ENCODE data around the gene SERHL2. TPM values are rescaled to one million over a fixed set of nuclear protein-coding genes. Genes with fewer than 3 reads are reported as not detected.

The SERHL2 gene
- total RNA-seq, 2 donors from 2014 or later = 2.4 to 3.9 TPM

DNA sequence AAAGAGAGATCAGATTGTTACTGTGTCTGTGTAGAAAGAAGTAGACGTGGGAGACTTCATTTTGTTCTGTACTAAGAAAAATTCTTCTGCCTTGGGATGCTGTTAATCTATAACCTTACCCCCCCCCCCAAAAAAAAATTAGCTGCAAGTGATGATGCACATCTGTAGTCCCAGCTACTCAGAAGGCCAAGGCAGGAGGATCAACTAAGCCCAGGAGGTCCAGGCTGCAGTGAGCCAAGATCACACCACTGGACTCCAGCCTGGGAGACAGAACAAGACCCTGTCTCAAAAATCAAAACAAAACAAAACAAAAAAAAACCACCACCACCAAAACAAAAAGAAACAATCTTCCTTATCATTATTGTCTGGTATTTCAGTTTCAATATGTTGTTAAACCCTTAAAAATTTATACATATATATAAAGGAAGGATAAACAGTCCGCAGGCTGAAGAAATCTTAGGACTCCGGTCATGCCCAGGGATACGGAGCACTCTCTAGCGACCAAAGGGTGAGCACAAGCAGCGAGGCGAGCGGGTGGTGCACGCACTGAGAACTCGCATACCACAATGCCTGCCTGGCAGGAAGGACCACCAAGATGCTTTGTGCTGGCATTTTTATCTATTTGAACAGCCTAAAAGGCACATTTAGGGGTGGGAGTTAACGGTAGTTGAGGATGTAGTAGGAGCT, 54.5 kb downstream of the SERHL2 start:
- Histone ChIP-seq H3K9me3 (no peaks in the 10 kb centered on the region), H3K4me3 (peak overlapping the region in 1 of 2 donors; percentile 24), H3K36me3 (no peaks in the 10 kb centered on the region), H3K4me1 (peaks cover 0 to 68% of the 10 kb centered on the region in 2 donors), H3K27ac (peak overlapping the region in 1 of 2 donors; percentile 37), H3K27me3 (no peaks in the 10 kb centered on the region)
- no peak for DNase-seq (ENCODE audit: low spot score)
- TF ChIP-seq, protein P1, sequence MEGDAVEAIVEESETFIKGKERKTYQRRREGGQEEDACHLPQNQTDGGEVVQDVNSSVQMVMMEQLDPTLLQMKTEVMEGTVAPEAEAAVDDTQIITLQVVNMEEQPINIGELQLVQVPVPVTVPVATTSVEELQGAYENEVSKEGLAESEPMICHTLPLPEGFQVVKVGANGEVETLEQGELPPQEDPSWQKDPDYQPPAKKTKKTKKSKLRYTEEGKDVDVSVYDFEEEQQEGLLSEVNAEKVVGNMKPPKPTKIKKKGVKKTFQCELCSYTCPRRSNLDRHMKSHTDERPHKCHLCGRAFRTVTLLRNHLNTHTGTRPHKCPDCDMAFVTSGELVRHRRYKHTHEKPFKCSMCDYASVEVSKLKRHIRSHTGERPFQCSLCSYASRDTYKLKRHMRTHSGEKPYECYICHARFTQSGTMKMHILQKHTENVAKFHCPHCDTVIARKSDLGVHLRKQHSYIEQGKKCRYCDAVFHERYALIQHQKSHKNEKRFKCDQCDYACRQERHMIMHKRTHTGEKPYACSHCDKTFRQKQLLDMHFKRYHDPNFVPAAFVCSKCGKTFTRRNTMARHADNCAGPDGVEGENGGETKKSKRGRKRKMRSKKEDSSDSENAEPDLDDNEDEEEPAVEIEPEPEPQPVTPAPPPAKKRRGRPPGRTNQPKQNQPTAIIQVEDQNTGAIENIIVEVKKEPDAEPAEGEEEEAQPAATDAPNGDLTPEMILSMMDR (IDR thresholded peaks at IDR 0.05) = no peak

GRCh38 chr22:42608823-42609361, 55.1 kb downstream of the SERHL2 start:
- Histone ChIP-seq H3K4me3 (peak overlapping the region in 1 of 2 donors; percentile 24), H3K36me3 (no peaks in the 10 kb centered on the region)

DNA sequence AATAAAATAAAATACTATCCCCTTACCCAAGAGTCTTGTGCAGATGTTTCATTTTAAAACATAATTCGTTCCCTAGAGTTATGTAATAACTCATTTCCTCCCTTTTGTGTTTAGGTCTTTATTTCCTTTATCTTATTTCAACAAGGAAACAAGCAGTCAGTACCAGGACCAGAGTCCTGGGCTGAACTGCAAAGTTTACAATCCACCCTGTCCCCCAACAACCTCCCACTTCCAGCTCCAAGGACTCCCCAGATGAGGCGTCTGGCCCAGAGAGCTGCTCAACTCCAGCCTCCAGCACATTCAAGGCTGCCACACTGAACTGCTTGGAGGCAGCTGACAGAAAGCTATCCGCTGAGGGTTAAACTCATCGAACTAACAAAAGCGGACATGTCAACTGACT, 56.4 kb downstream of the SERHL2 start:
- no peak for DNase-seq (ENCODE audit: low spot score)
- H3K9me3 ChIP-seq = no peaks in the 10 kb centered on the region
- no peaks in the 10 kb centered on the region for H3K36me3 ChIP-seq
- H3K4me1 ChIP-seq = peaks cover 0 to 60% of the 10 kb centered on the region in 2 donors
- H3K27ac ChIP-seq = no peak overlapping the region
- H3K4me3 ChIP-seq = no peak overlapping the region
- TF ChIP-seq, protein P1 (IDR thresholded peaks at IDR 0.05) = no peak
- H3K27me3 ChIP-seq = no peaks in the 10 kb centered on the region

More at GRCh38 chr22:42608823-42609361, 55.1 kb downstream of the SERHL2 start:
- peaks cover 0 to 72% of the 10 kb centered on the region in 2 donors for H3K4me1 ChIP-seq
- H3K27me3 ChIP-seq = no peaks in the 10 kb centered on the region
- no peak for DNase-seq (ENCODE audit: low spot score)
- H3K27ac ChIP-seq = peak overlapping the region; percentile 26 to 37
- H3K9me3 ChIP-seq = no peaks in the 10 kb centered on the region
- TF ChIP-seq, protein P1 (IDR thresholded peaks at IDR 0.05) = no peak

- Histone ChIP-seq H3K27me3 (no peaks in the 10 kb centered on the region), H3K4me3 (no peak overlapping the region), H3K27ac (no peak overlapping the region), H3K4me1 (peaks cover 0 to 66% of the 10 kb centered on the region in 2 donors), H3K9me3 (no peaks in the 10 kb centered on the region), H3K36me3 (no peaks in the 10 kb centered on the region)
- no peak for DNase-seq (ENCODE audit: low spot score)
- TF ChIP-seq, protein P1 (IDR thresholded peaks at IDR 0.05) = no peak
These were observed 57.3 kb downstream of the SERHL2 start for GRCh38 chr22:42611051-42611450.

GRCh38 chr22:42612336-42612735, 58.6 kb downstream of the SERHL2 start:
- no peaks in the 10 kb centered on the region for H3K36me3 ChIP-seq
- no peak overlapping the region for H3K4me3 ChIP-seq
- H3K27me3 ChIP-seq = no peaks in the 10 kb centered on the region
- no peak for DNase-seq (ENCODE audit: low spot score)
- no peak overlapping the region for H3K27ac ChIP-seq
- TF ChIP-seq, protein P1 (IDR thresholded peaks at IDR 0.05) = no peak
- peaks cover 0 to 74% of the 10 kb centered on the region in 2 donors for H3K4me1 ChIP-seq
- H3K9me3 ChIP-seq = no peaks in the 10 kb centered on the region
